CD4-positive, alpha-beta T cell treated with Interleukin-4 for 1 hour (primary cell): ENCODE results near the gene CYREN.
"Not testable (repeated sequence)": the region's sequence is repeated elsewhere in the genome, so short reads cannot be mapped to it uniquely, and the experiment has no call there.

Experiments
- DNase-seq, 2 donors: peaks; one replicate each; pipeline ENCODE4 v3.0.0-alpha.2; 2020 to 2022

CYREN gene

DNA sequence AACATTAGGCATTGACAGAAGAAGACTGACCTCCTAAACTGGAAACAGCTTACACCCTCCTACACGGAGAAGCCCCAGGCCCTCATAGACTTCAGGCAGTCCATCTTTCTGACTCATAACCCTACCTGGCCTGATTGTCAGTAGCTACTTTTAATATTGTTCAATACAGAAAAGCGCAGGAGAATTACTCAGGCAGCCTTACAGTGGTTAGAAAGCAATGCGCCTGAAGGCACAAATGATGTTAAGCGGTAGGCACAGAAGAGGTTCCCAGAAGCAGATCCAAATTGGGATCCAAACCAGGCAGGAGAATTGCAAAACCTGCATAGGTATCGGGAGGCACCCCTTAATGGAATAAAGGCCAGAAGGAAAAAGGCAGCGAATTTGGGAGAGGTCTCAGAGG is 5.4 kb upstream of the CYREN start:
- no peak for DNase-seq

DNA sequence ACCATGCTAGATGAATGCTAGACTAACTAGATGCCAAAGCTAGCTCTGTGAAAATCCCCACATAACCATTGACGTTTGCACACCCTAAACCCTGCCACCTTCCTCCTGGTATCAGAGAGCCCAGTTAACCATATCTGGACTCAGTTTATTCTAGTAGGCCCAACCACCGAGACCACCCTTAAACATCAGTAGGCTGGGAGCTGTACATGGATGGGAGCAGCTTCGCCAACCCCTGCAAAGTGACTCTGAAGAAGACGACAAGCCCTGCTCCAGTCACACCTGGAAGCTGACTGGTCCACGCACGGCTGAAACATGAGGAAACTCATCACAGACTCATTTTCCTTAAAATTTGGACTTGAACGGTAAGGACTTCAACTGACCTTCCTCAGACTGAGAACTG is 4.4 kb upstream of the CYREN start:
- DNase-seq: no peak

DNA sequence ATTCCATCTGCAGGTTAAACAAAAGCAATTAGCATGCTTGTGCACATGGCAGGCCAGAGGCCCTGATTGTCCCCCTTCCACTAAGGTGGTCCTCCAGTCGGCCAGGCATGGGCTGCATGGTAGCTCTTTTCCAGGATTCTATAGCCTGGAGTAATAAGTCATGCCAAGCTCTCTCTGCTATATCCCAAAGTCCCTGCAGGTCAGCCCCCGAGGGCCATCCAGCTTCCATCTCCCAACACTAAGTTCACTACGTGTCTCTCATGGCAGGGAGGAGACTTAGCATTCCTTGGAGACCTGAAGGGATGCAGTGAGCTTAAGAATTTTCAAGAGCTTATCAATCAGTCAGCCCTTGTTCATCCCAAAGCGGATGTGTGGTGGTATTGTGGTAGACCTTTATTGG is 3.4 kb upstream of the CYREN start:
- DNase-seq: not testable (repeated sequence)

DNA sequence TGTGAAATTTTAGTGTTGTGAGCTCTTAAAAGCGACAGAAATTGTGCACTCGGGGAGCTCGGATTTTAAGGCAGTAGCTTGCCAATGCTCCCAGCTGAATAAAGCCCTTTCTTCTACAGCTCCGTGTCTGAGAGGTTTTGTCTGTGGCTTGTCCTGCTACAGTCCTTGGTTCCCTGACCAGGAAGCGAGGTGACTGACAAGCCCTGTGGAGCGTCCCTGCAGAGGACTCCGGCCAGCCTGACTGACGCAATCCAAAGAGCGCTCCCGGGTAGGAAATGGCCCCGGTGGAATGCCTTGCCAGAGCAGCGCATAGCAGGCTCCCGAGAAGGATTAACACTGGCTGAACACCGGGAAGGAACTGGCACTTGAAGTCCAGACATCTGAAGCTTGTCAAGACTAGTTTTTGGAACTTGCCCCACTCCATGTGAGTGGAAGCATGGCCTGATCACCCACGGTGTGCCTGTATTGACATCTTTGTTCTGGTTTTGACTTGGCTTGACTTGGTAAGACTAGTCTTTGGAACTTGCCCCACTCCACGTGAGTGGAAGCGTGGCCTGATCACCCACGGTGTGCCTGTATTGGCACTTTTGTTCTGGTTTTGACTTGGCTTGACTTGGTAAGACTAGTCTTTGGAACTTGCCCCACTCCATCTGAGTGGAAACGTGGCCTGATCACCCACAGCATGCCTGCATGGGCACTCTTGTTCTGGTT is 1.2 kb upstream of the CYREN start:
- DNase-seq: not testable (repeated sequence)

DNA sequence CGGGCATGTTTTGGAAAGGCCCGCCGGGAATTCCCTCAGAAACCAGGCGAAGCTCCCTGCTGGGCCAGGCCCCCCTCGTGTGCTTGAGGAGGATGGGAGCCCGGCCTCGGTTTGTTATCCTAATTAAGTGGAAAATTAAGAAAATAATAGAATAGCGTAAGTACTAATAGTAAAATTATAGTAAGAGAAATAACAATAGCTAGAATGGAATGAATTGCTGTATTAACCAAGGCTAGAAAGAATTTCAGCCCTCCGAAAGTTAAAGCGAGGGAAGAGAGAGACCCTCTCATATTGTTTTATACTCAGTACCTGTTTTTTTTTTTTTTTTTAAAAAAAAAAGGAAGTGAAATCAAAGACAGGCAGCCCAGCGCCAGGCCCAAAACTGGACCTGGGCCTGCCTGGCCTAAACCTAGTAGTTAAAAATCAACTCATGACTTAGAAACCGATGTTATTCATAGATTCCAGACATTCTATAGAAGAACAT is 533 bp upstream of the CYREN start:
- DNase-seq: not testable (repeated sequence)

DNA sequence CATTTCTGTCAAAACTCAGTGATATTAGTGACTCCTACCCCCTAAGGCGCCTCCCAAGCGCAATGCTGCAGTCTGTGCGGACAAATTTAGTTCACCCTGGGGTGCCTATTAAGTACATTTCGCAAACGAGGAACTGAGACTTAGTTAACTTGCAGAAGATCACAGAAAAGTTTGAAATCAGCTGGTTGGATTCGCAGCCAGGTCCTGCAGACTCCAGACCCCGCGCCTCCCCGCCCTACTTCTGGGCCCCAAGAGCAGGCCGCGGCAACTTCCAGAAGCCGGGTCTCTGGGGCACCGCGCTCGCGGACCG is 588 bp downstream of the CYREN start:
- no peak for DNase-seq

DNA sequence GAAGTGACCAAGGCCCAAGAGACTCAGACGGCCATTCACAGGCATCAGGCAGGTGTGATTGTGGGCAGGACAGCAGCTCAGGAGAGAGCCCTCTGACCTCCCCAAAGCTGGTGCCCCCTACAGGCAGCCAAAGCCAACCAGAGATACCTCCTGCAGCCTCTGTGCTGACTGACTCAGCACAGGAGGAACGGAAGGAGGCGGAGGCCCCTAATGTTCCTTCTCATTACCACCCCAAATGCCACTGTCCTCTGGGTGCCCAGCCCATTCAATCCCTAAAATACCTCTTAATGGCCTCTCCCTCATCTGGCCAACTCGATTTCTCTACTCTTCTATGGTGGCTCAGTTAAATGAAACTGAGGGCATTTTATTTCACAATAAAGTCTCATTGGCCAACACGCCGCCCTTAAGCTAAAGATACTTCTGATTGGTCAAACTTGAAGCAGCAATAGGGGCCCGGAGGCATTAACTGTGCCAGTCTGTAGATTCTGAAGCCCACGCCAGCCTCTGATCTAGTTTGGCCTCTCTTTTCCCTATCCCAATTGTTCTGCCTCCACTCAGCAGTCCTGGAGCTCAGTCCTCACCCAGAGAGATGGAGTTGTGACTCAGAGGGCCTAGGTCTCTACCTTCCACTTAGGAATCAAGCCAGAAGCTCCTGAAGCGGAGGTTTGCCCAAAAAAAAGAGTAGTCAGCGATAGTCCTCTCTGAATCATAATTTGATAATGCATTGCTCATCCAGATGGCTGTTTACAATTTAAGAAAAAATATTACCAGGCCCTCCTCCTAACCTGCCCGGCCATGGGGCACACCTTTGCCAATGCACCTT is 1.2 kb downstream of the CYREN start:
- DNase-seq: peak; percentile 71 to 73

DNA sequence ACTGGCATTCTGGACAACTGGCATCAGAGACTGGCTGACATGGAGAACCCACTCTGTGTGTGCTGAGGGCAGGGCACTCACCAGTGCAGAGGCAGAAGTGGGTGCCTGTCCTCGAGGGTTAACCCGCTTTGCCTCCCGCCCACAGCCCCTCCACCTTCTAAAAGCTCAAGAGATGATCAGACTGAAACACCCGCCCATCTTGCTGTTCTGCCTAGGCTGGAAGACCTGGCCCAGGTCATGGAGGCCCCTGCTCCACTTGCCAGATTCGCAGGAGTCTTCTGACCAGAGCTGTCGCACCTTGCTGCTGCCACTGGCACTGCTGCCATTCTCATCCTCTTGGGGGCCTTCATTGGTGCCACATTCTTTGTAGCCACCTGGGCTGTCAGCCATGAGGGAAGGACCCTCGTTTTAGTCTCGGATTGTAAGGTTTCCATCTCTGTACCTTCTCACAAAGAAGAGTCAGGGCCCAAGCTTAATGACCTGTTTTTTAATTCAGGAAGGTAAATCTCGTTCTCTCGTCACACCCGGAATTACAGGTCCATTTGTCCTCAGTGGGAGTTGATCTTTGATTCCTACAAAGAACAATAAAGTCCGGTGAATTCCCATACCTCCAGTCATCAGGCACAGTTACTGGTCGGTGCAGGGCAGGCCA is 1.9 kb downstream of the CYREN start:
- DNase-seq: no peak

DNA sequence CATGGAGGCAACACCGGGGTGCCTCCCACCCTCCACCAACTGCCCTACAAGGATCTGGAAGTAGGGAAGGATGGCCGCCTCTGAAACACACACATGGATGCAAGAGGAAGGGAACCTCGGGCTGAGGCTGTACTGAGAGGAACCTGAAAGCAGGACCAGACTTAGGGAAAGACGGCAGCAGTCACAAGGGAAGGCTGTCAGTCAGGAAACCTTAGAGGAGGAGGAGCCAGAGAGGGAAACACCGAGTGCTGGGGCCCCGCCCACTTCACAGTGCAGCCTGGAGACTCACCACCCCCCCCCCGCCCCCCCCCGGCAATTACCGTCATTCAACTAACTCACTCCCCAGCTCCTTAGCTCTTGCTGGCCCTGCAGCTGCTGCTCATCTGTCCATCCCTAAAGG is 2.5 kb downstream of the CYREN start:
- DNase-seq: peak; percentile 43 to 47

DNA sequence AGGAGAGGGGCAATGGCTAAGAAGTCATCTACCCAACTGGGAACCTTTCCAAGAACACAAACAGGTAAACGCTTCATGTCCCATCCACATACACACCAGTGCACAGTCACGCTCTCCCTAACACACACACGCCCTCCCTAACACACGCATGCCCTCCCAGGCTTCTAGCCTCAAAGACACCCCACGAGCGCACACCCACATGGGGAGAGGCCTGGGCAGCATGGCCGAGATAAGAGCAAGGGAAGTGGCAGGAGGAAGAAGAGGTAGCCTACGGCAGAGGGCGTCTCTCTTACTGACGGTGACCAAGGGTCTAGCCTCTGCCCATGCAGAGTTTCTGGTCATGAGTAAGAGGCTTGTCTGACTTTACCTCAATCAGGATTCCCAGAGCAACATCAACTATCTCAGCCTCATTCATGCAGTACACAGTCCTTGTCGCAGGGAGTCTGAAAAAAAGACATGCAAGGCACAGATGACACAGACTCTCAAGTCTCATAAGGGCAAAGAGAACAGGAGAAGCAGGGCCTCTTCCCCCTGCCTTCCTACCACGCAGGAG is 3.1 kb downstream of the CYREN start:
- DNase-seq: no peak

DNA sequence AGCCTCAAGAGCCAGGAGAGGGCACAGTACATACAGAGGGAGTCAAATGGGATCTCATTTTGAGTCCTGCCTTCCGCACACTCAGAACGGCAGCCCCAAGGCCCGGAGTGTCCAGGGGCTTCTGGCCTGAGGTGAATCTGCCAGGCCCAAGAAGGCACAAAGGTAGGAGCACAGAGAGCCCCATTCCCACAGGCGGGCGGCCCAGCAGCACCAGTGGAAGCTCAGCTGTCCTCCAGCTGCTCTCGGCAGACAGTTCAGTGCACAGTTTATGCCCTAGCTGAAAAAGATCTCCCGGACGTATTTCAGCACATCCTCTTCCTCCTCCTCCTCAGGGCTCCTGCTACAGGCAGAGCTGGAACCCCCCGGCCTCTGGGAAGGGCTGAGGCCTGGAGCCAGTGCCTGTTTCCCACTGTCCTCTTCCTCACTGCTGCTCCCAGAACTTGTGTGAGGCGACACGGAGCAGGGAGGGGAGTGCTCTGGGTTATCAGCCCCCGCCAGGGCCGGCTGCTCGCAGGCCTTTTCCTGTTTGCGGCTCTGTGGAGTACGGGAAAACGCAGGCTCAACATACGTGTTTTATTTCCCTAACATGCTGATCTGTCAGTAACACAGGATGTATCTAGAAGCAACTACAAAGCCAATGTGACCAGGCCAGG is 4.0 kb downstream of the CYREN start:
- DNase-seq: no peak

DNA sequence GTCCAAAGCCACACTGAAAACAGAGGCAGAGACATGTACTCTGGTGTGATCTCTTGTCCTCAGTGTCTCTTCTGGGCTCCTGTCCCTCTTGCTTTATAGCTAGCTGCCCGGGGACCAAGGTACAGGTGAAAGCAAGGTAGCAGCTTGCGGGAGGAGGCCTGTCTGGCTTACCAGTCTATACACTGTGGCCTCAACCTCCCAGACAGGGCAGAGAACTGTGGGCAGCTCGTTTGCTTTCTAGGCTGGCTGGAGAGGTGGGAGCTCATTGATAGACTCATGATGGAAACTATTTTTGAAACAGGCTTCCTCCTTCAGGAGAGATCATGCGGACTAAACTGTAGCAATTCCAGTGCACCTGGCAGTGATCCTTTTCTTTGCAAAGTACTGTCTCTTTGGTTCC is 4.6 kb downstream of the CYREN start:
- no peak for DNase-seq

DNA sequence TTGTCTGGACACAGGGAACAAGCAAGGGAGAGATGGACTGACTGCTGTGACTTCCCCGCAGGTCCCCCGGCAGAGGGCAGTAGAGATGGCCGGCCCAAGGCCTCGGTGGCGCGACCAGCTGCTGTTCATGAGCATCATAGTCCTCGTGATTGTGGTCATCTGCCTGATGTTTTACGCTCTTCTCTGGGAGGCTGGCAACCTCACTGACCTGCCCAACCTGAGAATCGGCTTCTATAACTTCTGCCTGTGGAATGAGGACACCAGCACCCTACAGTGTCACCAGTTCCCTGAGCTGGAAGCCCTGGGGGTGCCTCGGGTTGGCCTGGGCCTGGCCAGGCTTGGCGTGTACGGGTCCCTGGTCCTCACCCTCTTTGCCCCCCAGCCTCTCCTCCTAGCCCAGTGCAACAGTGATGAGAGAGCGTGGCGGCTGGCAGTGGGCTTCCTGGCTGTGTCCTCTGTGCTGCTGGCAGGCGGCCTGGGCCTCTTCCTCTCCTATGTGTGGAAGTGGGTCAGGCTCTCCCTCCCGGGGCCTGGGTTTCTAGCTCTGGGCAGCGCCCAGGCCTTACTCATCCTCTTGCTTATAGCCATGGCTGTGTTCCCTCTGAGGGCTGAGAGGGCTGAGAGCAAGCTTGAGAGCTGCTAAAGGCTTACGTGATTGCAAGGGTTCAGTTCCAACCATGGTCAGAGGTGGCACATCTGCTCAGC is 6.0 kb downstream of the CYREN start:
- no peak for DNase-seq

DNA sequence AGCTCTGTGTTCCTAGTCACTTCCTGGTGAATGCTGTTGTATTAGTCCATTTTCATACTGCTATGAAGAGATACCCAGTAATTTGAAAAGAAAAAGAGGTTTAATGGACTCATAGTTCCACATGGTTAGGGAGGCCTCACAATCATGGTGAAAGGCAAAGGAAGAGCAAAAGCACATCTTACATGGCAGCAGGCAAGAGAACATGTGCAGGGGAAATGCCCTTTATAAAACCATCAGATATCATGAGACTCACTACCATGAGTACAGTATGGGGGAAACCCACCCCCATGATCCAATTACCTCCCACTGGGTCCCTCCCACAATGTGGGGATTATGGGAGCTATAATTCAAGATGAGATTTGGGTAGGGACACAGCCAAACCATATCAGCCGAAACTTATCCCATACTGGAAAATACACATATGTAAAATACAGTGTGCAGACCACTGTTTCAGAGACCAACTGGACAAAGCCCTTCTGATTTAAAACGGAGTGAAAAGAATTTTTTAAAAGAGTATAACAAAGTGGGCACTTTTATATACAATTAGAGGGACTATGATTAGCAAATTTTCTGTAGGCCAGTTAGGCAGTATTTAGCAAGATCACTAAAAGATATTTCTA is 8.0 kb downstream of the CYREN start:
- no peak for DNase-seq

DNA sequence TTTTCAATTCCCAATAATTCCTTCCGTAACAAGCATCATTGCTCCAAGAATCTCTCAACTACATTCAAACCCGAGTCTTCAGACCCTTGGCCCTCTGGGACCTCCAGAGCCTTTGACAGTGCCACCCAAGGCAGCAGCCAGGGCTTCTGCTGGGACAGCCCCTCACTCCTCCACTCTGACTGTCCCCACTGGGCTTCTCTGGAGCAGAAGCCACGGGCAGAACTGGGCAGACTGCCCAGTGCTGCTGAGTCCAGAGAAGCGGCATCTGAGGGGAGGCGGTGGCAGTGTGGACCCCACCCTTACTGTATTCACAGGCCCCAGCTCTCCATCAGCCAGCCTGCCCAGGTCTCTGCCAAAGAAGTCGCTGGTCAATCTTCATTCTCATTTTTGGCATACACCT is 8.8 kb downstream of the CYREN start:
- DNase-seq: no peak

DNA sequence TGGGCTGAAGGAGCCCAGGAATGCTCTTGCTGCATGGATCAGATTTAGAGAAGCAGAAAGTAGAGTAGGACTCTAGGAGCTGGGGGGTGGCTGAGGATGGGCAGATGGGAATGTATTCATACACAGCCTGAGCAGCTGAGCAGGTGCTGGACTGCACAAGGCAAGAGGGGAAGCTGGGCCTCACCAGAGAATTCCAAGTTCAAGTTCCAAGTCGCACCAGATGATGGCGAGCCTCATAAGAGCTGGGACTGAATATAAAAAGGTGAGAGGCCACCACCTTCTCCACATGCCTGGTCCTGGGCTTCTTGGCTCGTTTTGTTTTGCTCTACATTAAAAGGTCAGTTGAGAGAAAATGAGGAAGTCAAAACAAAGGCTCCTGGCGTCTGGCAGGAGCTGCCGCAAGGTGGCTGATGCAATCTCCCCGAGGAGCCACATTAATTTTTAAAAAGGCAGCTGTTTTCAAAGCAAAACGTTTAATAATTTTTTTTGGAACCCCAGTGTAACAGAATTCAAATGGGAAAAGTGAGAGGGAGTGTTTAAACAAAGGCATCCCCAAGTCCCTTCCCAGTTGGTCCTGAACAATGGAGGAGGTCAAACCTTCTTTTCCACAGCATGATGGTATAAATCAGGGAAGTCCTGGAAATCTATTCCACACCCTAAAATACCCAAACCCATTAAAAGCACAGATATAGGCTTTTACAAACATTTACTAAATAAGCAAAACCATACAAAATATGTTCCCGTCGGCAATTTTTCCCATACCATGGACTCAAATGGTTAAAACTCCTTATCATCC is 9.5 kb downstream of the CYREN start:
- peak in 1 of 2 donors; percentile 25 for DNase-seq

DNA sequence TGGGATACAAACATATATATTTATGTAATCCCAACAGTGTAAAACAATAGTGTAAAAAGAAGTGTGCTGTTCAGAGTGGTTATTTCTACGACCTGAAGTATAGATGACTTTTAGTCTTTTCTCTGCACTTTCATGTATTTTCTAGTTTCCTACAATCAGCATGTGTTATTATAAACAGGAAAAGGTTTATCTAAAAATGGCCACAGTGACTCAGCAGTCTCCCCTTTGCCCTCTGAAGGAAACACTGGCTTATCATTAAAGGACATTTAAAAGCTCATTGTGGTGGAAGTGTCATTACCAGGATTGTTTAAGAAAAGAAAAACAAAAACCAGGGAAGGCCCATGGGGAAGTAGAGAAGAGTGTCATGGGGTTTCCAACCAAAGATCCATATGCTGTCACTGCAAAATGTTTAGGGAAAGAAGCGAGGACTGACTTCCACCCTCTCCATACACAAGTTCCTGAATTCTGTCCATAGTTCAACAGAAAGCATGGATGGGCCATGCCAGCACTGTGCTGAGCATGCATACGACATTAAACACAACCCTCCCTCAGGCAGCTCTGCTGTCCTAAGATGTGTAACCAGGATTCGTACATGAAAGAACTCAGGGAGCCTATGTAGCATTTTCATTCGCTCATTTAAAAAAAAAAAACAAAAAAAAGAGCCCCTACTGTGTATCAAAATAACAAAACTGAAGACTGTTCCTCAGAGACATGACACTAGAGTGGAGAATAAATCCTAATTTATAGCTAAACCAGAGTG is 10.2 kb downstream of the CYREN start:
- DNase-seq: no peak

DNA sequence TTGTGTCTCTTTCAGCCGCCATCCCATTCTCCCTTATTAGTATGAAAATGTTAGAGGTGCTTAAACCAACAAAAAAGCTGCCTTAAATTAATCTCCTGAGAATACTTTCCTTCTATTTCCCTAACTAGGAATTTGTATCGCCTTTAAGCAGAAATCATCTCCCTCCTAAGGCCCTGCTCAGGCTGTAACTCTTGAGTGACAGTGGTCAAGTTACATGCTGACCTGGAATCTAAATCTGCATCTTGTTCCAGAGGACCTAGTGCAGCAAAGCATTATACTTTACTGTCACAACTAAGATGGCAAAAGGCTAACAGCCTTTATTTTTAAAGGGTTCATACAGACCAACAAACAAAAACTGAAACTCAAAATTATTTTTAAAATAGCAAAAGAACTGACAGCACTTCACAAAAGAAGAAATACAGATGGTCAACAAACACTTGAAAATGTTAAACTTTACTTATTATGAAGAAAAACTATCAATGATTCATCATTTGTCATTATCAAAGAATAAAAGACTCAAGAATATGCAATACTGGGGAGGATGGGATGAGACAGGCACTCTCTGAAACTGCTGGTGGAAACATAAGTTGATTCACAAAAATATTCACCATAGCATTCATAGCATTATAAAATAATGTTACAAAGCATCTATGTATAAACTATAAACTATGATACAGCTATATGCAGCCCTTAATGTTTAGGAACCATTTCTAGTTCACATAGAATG is 11.0 kb downstream of the CYREN start:
- no peak for DNase-seq

DNA sequence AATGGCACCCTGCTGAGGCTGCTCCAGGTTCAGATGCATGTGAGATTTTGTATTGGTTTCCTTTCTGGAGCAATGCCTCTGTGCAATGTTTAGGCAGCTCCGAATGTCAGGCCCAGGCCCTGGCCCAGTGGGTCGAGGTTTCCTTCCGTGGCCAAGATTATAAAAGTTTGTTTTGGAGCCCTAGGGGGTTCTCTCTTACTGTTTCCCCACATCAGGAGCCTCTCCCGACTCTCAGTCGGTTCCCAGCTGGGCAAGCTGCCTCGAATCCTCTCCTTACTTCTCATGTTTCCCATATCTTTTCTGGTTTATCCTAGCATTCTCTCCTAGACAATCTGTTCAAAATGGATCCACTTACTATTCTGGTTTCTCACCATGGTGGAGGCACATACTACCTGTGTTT is 11.6 kb downstream of the CYREN start:
- no peak for DNase-seq
